GM23248 (cell line): Measurements from ENCODE around the gene ABHD16A. TPM values are rescaled to one million over a fixed set of nuclear protein-coding genes. Genes with fewer than 3 reads are reported as not detected.

Source experiments
- DNase-seq: peaks from one replicate; pipeline ENCODE4 v3.0.0-alpha.2; 2015
- H2AFZ ChIP-seq: fragments of 200-600 bp; sonication (generic); 2 replicates; pipeline ENCODE4 v1.6.1; 2016; ENCODE audit warnings: antibody characterized with exemption
- H3F3A ChIP-seq: fragments of 200-600 bp; sonication (generic); 2 replicates; pipeline ENCODE4 v1.6.1; 2016; ENCODE audit warnings: mild to moderate bottlenecking, antibody characterized with exemption, mixed run types; ENCODE audit not compliant: insufficient read depth
- H3K27ac ChIP-seq: fragments of 200-600 bp; sonication (generic); 2 replicates; pipeline ENCODE4 v1.5.1; 2016; ENCODE audit warnings: mild to moderate bottlenecking
- H3K27me3 ChIP-seq: fragments of 200-600 bp; sonication (generic); replicated peaks from 2 replicates; pipeline ENCODE4 v1.6.1; 2016; ENCODE audit warnings: mild to moderate bottlenecking; ENCODE audit not compliant: insufficient read depth
- H3K36me3 ChIP-seq: fragments of 200-600 bp; sonication (generic); 2 replicates; pipeline ENCODE4 v1.6.1; 2016; ENCODE audit warnings: low read depth, mild to moderate bottlenecking
- H3K4me1 ChIP-seq: fragments of 200-600 bp; sonication (generic); 2 replicates; pipeline ENCODE4 v1.6.1; 2016; ENCODE audit warnings: mild to moderate bottlenecking; ENCODE audit not compliant: insufficient read depth
- H3K4me2 ChIP-seq: fragments of 200-600 bp; sonication (generic); one replicate; pipeline ENCODE4 v1.6.1; 2016; ENCODE audit warnings: mild to moderate bottlenecking; ENCODE audit not compliant: unreplicated experiment
- H3K4me3 ChIP-seq: fragments of 200-600 bp; sonication (generic); 2 replicates; pipeline ENCODE4 v1.5.1; 2016; ENCODE audit warnings: mild to moderate bottlenecking
- H3K79me2 ChIP-seq: fragments of 200-600 bp; sonication (generic); 2 replicates; pipeline ENCODE4 v1.6.1; 2016; ENCODE audit warnings: mild to moderate bottlenecking; ENCODE audit not compliant: insufficient read depth
- H3K9ac ChIP-seq: fragments of 200-600 bp; sonication (generic); 2 replicates; pipeline ENCODE4 v1.6.1; 2016; ENCODE audit warnings: mild to moderate bottlenecking
- H3K9me2 ChIP-seq: fragments of 200-600 bp; sonication (generic); 2 replicates; pipeline ENCODE4 v1.6.1; 2016; ENCODE audit warnings: mixed run types, mild to moderate bottlenecking, moderate library complexity; ENCODE audit not compliant: insufficient read depth
- H3K9me3 ChIP-seq: fragments of 200-600 bp; sonication (generic); one replicate; pipeline ENCODE4 v1.6.1; 2017; ENCODE audit warnings: low read depth
- H4K20me1 ChIP-seq: fragments of 200-600 bp; sonication (generic); 2 replicates; pipeline ENCODE4 v1.6.0; 2016; ENCODE audit not compliant: insufficient read depth
- EZH2 ChIP-seq: fragments of 200-600 bp; sonication (generic); IDR thresholded peaks from 2 replicates; pipeline ENCODE4 v1.6.1; 2018; ENCODE audit warnings: antibody characterized with exemption, mild to moderate bottlenecking; ENCODE audit not compliant: insufficient read depth, poor library complexity, severe bottlenecking
- EZH2phosphoT487 ChIP-seq: fragments of 200-600 bp; sonication (generic); IDR thresholded peaks from 2 replicates; pipeline ENCODE4 v1.6.1; 2018; ENCODE audit warnings: antibody characterized with exemption, moderate library complexity, mild to moderate bottlenecking, low read depth; ENCODE audit not compliant: insufficient read depth
- WGBS, 2 experiments: methylation state at CpG; one replicate each; pipeline ENCODE4 v1.1.6; 2015 to 2017; ENCODE audit warnings: low lambda C conversion rate in 2 of 2, low coverage in 1 of 2; ENCODE audit errors: missing lambda C conversion rate in 2 of 2; 5-methylcytosine and 5-hydroxymethylcytosine counted together
- in situ Hi-C: fragments of 300-500 bp; cut with MboI; formaldehyde crosslinking; loops from 2 replicates; pipeline ENCODE4 v1.15.0; 2020
- polyA plus RNA-seq: library from polyadenylated mRNA; unstranded; fragments of >200 nt; fragmentation: Nextera tagmentation; extraction: Ambion mirVana; gene quantifications from 2 replicates; pipeline ENCODE4 v1.2.1, GENCODE V29; 2016
- total RNA-seq: library from RNA; depleted of rRNA; stranded (reverse); fragments of >200 nt; shearing (Covaris generic); gene quantifications from 2 replicates; pipeline ENCODE4 v1.2.3, GENCODE V29; 2014

The ABHD16A gene
- total and polyA plus RNA-seq, 2 experiments from 2014 or later, result 48.0 to 54.0 TPM

- H3K27ac ChIP-seq, result no peak overlapping the region
- in situ Hi-C loops, result no loop called here
- H2AFZ ChIP-seq, result no peak overlapping the region
- WGBS, 2 experiments, result 97 to 98% methylated on average over 9 of the region's 9 CpGs
- TF ChIP-seq EZH2 (no peak), EZH2phosphoT487 (no peak)
- H3K4me1 ChIP-seq, result no peaks in the 10 kb centered on the region
- H3K36me3 ChIP-seq, result peaks cover 16% of the 10 kb centered on the region; the same call in 1 of the 2 replicates
- H3K9me3 ChIP-seq, result no peaks in the 10 kb centered on the region
- no peaks in the 10 kb centered on the region for H3K79me2 ChIP-seq
- DNase-seq, result no peak
- no peak overlapping the region for H3K9ac ChIP-seq
- H3K9me2 ChIP-seq, result no peaks in the 10 kb centered on the region
- H3F3A ChIP-seq, result no peaks in the 10 kb centered on the region
- H4K20me1 ChIP-seq, result no peaks in the 10 kb centered on the region
- no peak overlapping the region for H3K4me3 ChIP-seq
- H3K27me3 ChIP-seq, result no peaks in the 10 kb centered on the region
- H3K4me2 ChIP-seq, result no peak overlapping the region
Measured at GRCh38 chr6:31692886-31693285, 10.2 kb downstream of the ABHD16A start.

GRCh38 chr6:31692353-31692752 lies 10.8 kb downstream of the ABHD16A start:
- H3K4me2 ChIP-seq, result no peak overlapping the region
- no peaks in the 10 kb centered on the region for H3K27me3 ChIP-seq
- no peak overlapping the region for H2AFZ ChIP-seq
- H4K20me1 ChIP-seq, result no peaks in the 10 kb centered on the region
- H3K9me2 ChIP-seq, result no peaks in the 10 kb centered on the region
- H3K9me3 ChIP-seq, result no peaks in the 10 kb centered on the region
- H3K27ac ChIP-seq, result no peak overlapping the region
- no peaks in the 10 kb centered on the region for H3F3A ChIP-seq
- DNase-seq, result no peak
- no peak overlapping the region for H3K4me3 ChIP-seq
- no peaks in the 10 kb centered on the region for H3K4me1 ChIP-seq
- no peaks in the 10 kb centered on the region for H3K79me2 ChIP-seq
- H3K36me3 ChIP-seq, result peaks cover 16% of the 10 kb centered on the region; the same call in 1 of the 2 replicates
- TF ChIP-seq EZH2, result no peak
- TF ChIP-seq EZH2phosphoT487, result no peak
- in situ Hi-C loops, result no loop called here
- 97 to 98% methylated on average over 4 of the region's 4 CpGs for WGBS, 2 experiments
- no peak overlapping the region for H3K9ac ChIP-seq

GRCh38 chr6:31691564-31692108 lies 11.5 kb downstream of the ABHD16A start:
- H3K79me2 ChIP-seq, result no peaks in the 10 kb centered on the region
- H3F3A ChIP-seq, result no peaks in the 10 kb centered on the region
- DNase-seq, result no peak

GRCh38 chr6:31691078-31691463 lies 12.1 kb downstream of the ABHD16A start:
- Histone ChIP-seq H3K4me3 (no peak overlapping the region), H2AFZ (no peak overlapping the region), H3K4me2 (no peak overlapping the region), H3K9me3 (no peaks in the 10 kb centered on the region), H3K9ac (no peak overlapping the region), H3F3A (no peaks in the 10 kb centered on the region), H3K27ac (no peak overlapping the region), H3K79me2 (no peaks in the 10 kb centered on the region), H3K4me1 (no peaks in the 10 kb centered on the region), H3K36me3 (peaks cover 16% of the 10 kb centered on the region; the same call in 1 of the 2 replicates), H4K20me1 (no peaks in the 10 kb centered on the region), H3K9me2 (no peaks in the 10 kb centered on the region), H3K27me3 (no peaks in the 10 kb centered on the region)
- in situ Hi-C loops, result no loop called here
- DNase-seq, result no peak
- TF ChIP-seq EZH2phosphoT487 (no peak), EZH2 (no peak)
- WGBS, 2 experiments, result 77 to 82% methylated on average over 6 of the region's 6 CpGs

More at GRCh38 chr6:31691564-31692108, 11.5 kb downstream of the ABHD16A start:
- peaks cover 16% of the 10 kb centered on the region; the same call in 1 of the 2 replicates for H3K36me3 ChIP-seq
- H3K4me1 ChIP-seq, result no peaks in the 10 kb centered on the region
- H3K9me3 ChIP-seq, result no peaks in the 10 kb centered on the region
- WGBS, 2 experiments, result 91 to 96% methylated on average over 10 to 12 of the region's 12 CpGs
- H2AFZ ChIP-seq, result no peak overlapping the region
- no peak overlapping the region for H3K4me3 ChIP-seq
- in situ Hi-C loops, result no loop called here
- no peak overlapping the region for H3K9ac ChIP-seq
- TF ChIP-seq EZH2, result no peak
- TF ChIP-seq EZH2phosphoT487, result no peak
- no peaks in the 10 kb centered on the region for H4K20me1 ChIP-seq
- H3K4me2 ChIP-seq, result no peak overlapping the region
- no peak overlapping the region for H3K27ac ChIP-seq
- no peaks in the 10 kb centered on the region for H3K9me2 ChIP-seq
- H3K27me3 ChIP-seq, result no peaks in the 10 kb centered on the region
